T-helper 2 cell treated with Interferon-gamma antibody and Interleukin-4, amounts not matched to agents 5 μg/mL and 100 μg/mL, for 36 hours (primary cell): ENCODE results near the gene ACTA1.
"Not testable (repeated sequence)": the region's sequence is repeated elsewhere in the genome, so short reads cannot be mapped to it uniquely, and the experiment has no call there.

Experiments used
- DNase-seq: peaks from one replicate; pipeline ENCODE4 v3.0.0; 2021; ENCODE audit warnings: low spot score
- H3K27ac Mint-ChIP-seq: one replicate; pipeline ENCODE4 v1.8.0; 2021; ENCODE audit warnings: mild to moderate bottlenecking, mixed read lengths
- H3K27me3 Mint-ChIP-seq: one replicate; pipeline ENCODE4 v1.8.0; 2021; ENCODE audit warnings: low read depth, mixed read lengths
- H3K36me3 Mint-ChIP-seq: one replicate; pipeline ENCODE4 v1.8.0; 2021; ENCODE audit warnings: low read depth, mixed read lengths
- H3K4me1 Mint-ChIP-seq: one replicate; pipeline ENCODE4 v1.8.0; 2021; ENCODE audit warnings: low read depth, mixed read lengths
- H3K4me3 Mint-ChIP-seq: one replicate; pipeline ENCODE4 v1.8.0; 2022; ENCODE audit warnings: mild to moderate bottlenecking, moderate library complexity, mixed read lengths
- H3K9me3 Mint-ChIP-seq: one replicate; pipeline ENCODE4 v1.8.0; 2021; ENCODE audit warnings: mixed read lengths

ACTA1 gene

GRCh38 chr1:229409616-229410369, 24.1 kb downstream of the ACTA1 start:
- DNase-seq: no peak
- H3K27ac Mint-ChIP-seq: no peak overlapping the region
- H3K9me3 Mint-ChIP-seq: no peaks in the 10 kb centered on the region
- H3K4me1 Mint-ChIP-seq: peaks cover 12% of the 10 kb centered on the region
- H3K4me3 Mint-ChIP-seq: peak overlapping the region; percentile 55
- H3K36me3 Mint-ChIP-seq: no peaks in the 10 kb centered on the region
- peaks cover 75% of the 10 kb centered on the region for H3K27me3 Mint-ChIP-seq

- Mint-ChIP-seq H3K4me3 (no peak overlapping the region), H3K9me3 (no peaks in the 10 kb centered on the region), H3K36me3 (no peaks in the 10 kb centered on the region), H3K27me3 (peaks cover 75% of the 10 kb centered on the region), H3K4me1 (peaks cover 12% of the 10 kb centered on the region), H3K27ac (no peak overlapping the region)
- DNase-seq: no peak
These were observed 25.3 kb downstream of the ACTA1 start for GRCh38 chr1:229408458-229409037.

GRCh38 chr1:229407206-229408026, 26.5 kb downstream of the ACTA1 start:
- Mint-ChIP-seq H3K9me3 (no peaks in the 10 kb centered on the region), H3K27ac (no peak overlapping the region), H3K27me3 (peaks cover 72% of the 10 kb centered on the region), H3K4me3 (peak overlapping the region; percentile 22), H3K36me3 (no peaks in the 10 kb centered on the region), H3K4me1 (peaks cover 12% of the 10 kb centered on the region)
- no peak for DNase-seq

- no peak for DNase-seq
- Mint-ChIP-seq H3K27ac (no peak overlapping the region), H3K27me3 (peaks cover 71% of the 10 kb centered on the region), H3K9me3 (no peaks in the 10 kb centered on the region), H3K4me3 (peak overlapping the region; percentile 22), H3K36me3 (no peaks in the 10 kb centered on the region), H3K4me1 (peaks cover 12% of the 10 kb centered on the region)
These were observed 27.1 kb downstream of the ACTA1 start for GRCh38 chr1:229406798-229407197.

GRCh38 chr1:229403573-229403972, 30.3 kb downstream of the ACTA1 start:
- Mint-ChIP-seq H3K27ac (no peak overlapping the region), H3K4me3 (no peak overlapping the region), H3K9me3 (no peaks in the 10 kb centered on the region), H3K4me1 (peaks cover 3% of the 10 kb centered on the region), H3K36me3 (no peaks in the 10 kb centered on the region), H3K27me3 (peaks cover 65% of the 10 kb centered on the region)
- DNase-seq: no peak

GRCh38 chr1:229402993-229403392, 30.9 kb downstream of the ACTA1 start:
- peaks cover 63% of the 10 kb centered on the region for H3K27me3 Mint-ChIP-seq

GRCh38 chr1:229402329-229402728, 31.6 kb downstream of the ACTA1 start:
- not testable (repeated sequence) for H3K4me3 Mint-ChIP-seq, H3K4me1 Mint-ChIP-seq, H3K27ac Mint-ChIP-seq, H3K36me3 Mint-ChIP-seq, DNase-seq, H3K9me3 Mint-ChIP-seq
- H3K27me3 Mint-ChIP-seq: peaks cover 61% of the 10 kb centered on the region

More at GRCh38 chr1:229402993-229403392, 30.9 kb downstream of the ACTA1 start:
- Mint-ChIP-seq H3K9me3 (no peaks in the 10 kb centered on the region), H3K4me1 (peaks cover 3% of the 10 kb centered on the region), H3K27ac (no peak overlapping the region), H3K4me3 (no peak overlapping the region), H3K36me3 (no peaks in the 10 kb centered on the region)
- no peak for DNase-seq

- no peak overlapping the region for H3K4me3 Mint-ChIP-seq
- H3K27ac Mint-ChIP-seq: no peak overlapping the region
- DNase-seq: no peak
These were observed 36.1 kb downstream of the ACTA1 start for GRCh38 chr1:229397762-229398161.

GRCh38 chr1:229396585-229397206, 37.2 kb downstream of the ACTA1 start:
- H3K4me1 Mint-ChIP-seq: peaks cover 3% of the 10 kb centered on the region
- H3K4me3 Mint-ChIP-seq: no peak overlapping the region
- no peak overlapping the region for H3K27ac Mint-ChIP-seq
- no peaks in the 10 kb centered on the region for H3K9me3 Mint-ChIP-seq
- H3K36me3 Mint-ChIP-seq: no peaks in the 10 kb centered on the region
- no peak for DNase-seq
- H3K27me3 Mint-ChIP-seq: peaks cover 33% of the 10 kb centered on the region

More at GRCh38 chr1:229397762-229398161, 36.1 kb downstream of the ACTA1 start:
- Mint-ChIP-seq H3K36me3 (no peaks in the 10 kb centered on the region), H3K27me3 (peaks cover 37% of the 10 kb centered on the region), H3K4me1 (peaks cover 3% of the 10 kb centered on the region), H3K9me3 (no peaks in the 10 kb centered on the region)

- not testable (repeated sequence) for H3K4me1 Mint-ChIP-seq, H3K9me3 Mint-ChIP-seq, H3K27ac Mint-ChIP-seq, H3K4me3 Mint-ChIP-seq, DNase-seq, H3K36me3 Mint-ChIP-seq
- peaks cover 24% of the 10 kb centered on the region for H3K27me3 Mint-ChIP-seq
These were observed 39.4 kb downstream of the ACTA1 start for GRCh38 chr1:229394517-229394916.

GRCh38 chr1:229392936-229393335, 41.0 kb downstream of the ACTA1 start:
- peaks cover 3% of the 10 kb centered on the region for H3K4me1 Mint-ChIP-seq
- no peak overlapping the region for H3K27ac Mint-ChIP-seq

GRCh38 chr1:229390130-229390529, 43.8 kb downstream of the ACTA1 start:
- Mint-ChIP-seq H3K4me1 (no peaks in the 10 kb centered on the region), H3K4me3 (no peak overlapping the region), H3K9me3 (no peaks in the 10 kb centered on the region), H3K36me3 (no peaks in the 10 kb centered on the region), H3K27me3 (peaks cover 15% of the 10 kb centered on the region), H3K27ac (no peak overlapping the region)
- no peak for DNase-seq

More at GRCh38 chr1:229392936-229393335, 41.0 kb downstream of the ACTA1 start:
- DNase-seq: no peak
- no peak overlapping the region for H3K4me3 Mint-ChIP-seq
- H3K9me3 Mint-ChIP-seq: no peaks in the 10 kb centered on the region
- no peaks in the 10 kb centered on the region for H3K36me3 Mint-ChIP-seq
- H3K27me3 Mint-ChIP-seq: peaks cover 16% of the 10 kb centered on the region

GRCh38 chr1:229388897-229389580, 44.9 kb downstream of the ACTA1 start:
- DNase-seq: no peak
- H3K4me1 Mint-ChIP-seq: no peaks in the 10 kb centered on the region
- peaks cover 16% of the 10 kb centered on the region for H3K27me3 Mint-ChIP-seq
- H3K9me3 Mint-ChIP-seq: no peaks in the 10 kb centered on the region
- no peak overlapping the region for H3K27ac Mint-ChIP-seq
- H3K36me3 Mint-ChIP-seq: no peaks in the 10 kb centered on the region
- H3K4me3 Mint-ChIP-seq: no peak overlapping the region
